Parathyroid adenoma (tissue), 2 donors: ENCODE data around the gene GNAS-AS1.

Experiments used
- H2AFZ ChIP-seq: fragments of 300-600 bp; sonication (generic); one replicate; pipeline ENCODE4 v1.7.0; 2017; ENCODE audit warnings: antibody characterized with exemption, mild to moderate bottlenecking
- H3K27ac ChIP-seq: fragments of 300-600 bp; sonication (generic); one replicate; pipeline ENCODE4 v1.7.0; 2017
- H3K27me3 ChIP-seq: fragments of 300-600 bp; sonication (generic); one replicate; pipeline ENCODE4 v1.7.0; 2017; ENCODE audit warnings: low read length; ENCODE audit not compliant: control insufficient read depth, insufficient read depth
- H3K36me3 ChIP-seq: fragments of 300-600 bp; sonication (generic); one replicate; pipeline ENCODE4 v1.7.0; 2017; ENCODE audit warnings: low read length; ENCODE audit not compliant: control insufficient read depth, insufficient read depth
- H3K4me1 ChIP-seq: fragments of 300-600 bp; sonication (generic); one replicate; pipeline ENCODE4 v1.7.0; 2017; ENCODE audit warnings: control low read depth
- H3K4me2 ChIP-seq: fragments of 300-600 bp; sonication (generic); one replicate; pipeline ENCODE4 v1.7.0; 2017; ENCODE audit warnings: low read length
- H3K4me3 ChIP-seq: fragments of 300-600 bp; sonication (generic); one replicate; pipeline ENCODE4 v1.7.0; 2017; ENCODE audit warnings: low read depth, low read length
- H3K79me2 ChIP-seq: fragments of 300-600 bp; sonication (generic); one replicate; pipeline ENCODE4 v1.7.0; 2017; ENCODE audit warnings: control low read depth
- H3K9ac ChIP-seq: fragments of 300-600 bp; sonication (generic); one replicate; pipeline ENCODE4 v1.7.0; 2017; ENCODE audit warnings: mild to moderate bottlenecking
- H3K9me3 ChIP-seq: fragments of 300-600 bp; sonication (generic); one replicate; pipeline ENCODE4 v1.7.0; 2017; ENCODE audit warnings: low read length; ENCODE audit not compliant: control insufficient read depth
- TF ChIP-seq, protein P1 (sequence below): fragments of 300-600 bp; sonication (generic); IDR thresholded peaks from one replicate; pipeline ENCODE4 v1.7.0; 2017; ENCODE audit warnings: antibody characterized with exemption, mild to moderate bottlenecking
- donor health status: primary hyperparathyroidism.

GNAS-AS1 gene

DNA sequence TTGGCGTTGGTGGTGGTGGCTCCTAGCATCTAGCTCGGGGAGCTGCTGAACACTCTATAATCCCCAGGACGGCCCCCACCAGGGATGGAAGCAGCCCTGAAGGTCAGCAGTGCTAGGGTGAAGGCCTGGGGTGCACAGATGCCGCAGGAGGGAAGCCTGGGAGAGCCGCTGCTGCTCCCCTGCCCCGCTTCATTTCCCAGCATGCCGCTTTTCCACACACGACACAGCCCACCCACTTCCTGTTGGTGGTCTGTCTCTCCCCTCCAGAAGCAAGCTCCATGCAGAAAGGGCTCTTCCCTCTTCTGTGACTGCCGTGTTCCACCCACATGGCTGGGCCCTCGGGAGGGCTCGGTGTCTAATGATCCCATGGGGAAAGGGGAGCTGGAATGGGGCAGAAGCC lies 35.3 kb downstream of the GNAS-AS1 start:
- Histone ChIP-seq H3K27ac (no peak overlapping the region), H3K9me3 (no peaks in the 10 kb centered on the region), H3K4me3 (no peak overlapping the region), H3K36me3 (no peaks in the 10 kb centered on the region), H2AFZ (no peak overlapping the region), H3K79me2 (no peaks in the 10 kb centered on the region), H3K27me3 (no peaks in the 10 kb centered on the region), H3K9ac (no peak overlapping the region), H3K4me1 (no peaks in the 10 kb centered on the region), H3K4me2 (no peak overlapping the region)
- TF ChIP-seq, protein P1, sequence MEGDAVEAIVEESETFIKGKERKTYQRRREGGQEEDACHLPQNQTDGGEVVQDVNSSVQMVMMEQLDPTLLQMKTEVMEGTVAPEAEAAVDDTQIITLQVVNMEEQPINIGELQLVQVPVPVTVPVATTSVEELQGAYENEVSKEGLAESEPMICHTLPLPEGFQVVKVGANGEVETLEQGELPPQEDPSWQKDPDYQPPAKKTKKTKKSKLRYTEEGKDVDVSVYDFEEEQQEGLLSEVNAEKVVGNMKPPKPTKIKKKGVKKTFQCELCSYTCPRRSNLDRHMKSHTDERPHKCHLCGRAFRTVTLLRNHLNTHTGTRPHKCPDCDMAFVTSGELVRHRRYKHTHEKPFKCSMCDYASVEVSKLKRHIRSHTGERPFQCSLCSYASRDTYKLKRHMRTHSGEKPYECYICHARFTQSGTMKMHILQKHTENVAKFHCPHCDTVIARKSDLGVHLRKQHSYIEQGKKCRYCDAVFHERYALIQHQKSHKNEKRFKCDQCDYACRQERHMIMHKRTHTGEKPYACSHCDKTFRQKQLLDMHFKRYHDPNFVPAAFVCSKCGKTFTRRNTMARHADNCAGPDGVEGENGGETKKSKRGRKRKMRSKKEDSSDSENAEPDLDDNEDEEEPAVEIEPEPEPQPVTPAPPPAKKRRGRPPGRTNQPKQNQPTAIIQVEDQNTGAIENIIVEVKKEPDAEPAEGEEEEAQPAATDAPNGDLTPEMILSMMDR, result no peak

DNA sequence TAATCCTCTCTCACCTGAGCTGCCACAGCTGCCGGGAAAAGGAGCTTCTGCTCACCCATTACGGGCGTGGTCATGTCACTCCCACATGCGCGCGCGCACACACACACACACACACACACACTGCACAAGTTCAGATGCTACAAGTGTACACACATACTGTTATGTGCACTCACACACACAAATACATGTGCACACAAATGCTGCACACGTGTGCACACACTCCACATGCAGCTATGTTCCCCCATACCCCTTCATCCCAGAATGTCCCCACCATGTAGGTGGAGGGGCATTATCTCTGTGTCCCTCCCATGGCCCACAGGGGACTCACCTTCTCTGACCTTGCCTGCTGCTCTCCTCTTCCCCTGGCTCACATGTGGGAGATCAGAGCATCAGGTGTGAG lies 37.3 kb downstream of the GNAS-AS1 start:
- Histone ChIP-seq H3K27ac (no peak overlapping the region), H3K79me2 (no peaks in the 10 kb centered on the region), H2AFZ (no peak overlapping the region), H3K4me2 (no peak overlapping the region), H3K4me3 (no peak overlapping the region), H3K27me3 (no peaks in the 10 kb centered on the region), H3K36me3 (no peaks in the 10 kb centered on the region), H3K9ac (no peak overlapping the region), H3K9me3 (no peaks in the 10 kb centered on the region), H3K4me1 (no peaks in the 10 kb centered on the region)
- TF ChIP-seq, protein P1, result no peak

DNA sequence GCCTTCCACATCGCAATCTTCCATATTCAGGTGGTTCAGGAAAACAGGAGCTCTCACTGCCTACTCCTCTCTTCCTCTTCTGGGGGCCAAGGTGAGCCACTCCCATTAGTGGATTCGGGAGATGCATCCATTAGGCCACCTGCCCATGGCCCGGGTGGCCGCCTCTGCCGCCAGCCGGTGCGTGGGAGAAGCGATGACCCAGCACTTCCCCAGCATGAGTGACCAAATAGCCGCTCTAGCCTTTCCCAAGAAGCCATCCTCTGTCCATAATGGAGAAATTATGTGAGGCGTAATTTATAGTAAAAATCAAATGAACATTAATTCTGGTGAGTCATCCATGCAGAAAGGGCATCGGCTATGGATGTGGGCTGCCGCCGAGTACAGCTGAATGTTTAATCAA lies 39.4 kb downstream of the GNAS-AS1 start:
- Histone ChIP-seq H3K27ac (no peak overlapping the region), H3K4me1 (no peaks in the 10 kb centered on the region), H3K79me2 (no peaks in the 10 kb centered on the region), H3K9ac (no peak overlapping the region), H2AFZ (no peak overlapping the region), H3K9me3 (no peaks in the 10 kb centered on the region), H3K36me3 (no peaks in the 10 kb centered on the region), H3K4me2 (no peak overlapping the region), H3K27me3 (no peaks in the 10 kb centered on the region), H3K4me3 (no peak overlapping the region)
- TF ChIP-seq, protein P1, result no peak

GRCh38 chr20:58810879-58811250 lies 39.8 kb downstream of the GNAS-AS1 start:
- H3K4me2 ChIP-seq, result no peak overlapping the region
- H3K4me3 ChIP-seq, result no peak overlapping the region
- H3K9ac ChIP-seq, result no peak overlapping the region
- TF ChIP-seq, protein P1, result no peak
- H3K27me3 ChIP-seq, result no peaks in the 10 kb centered on the region
- H3K9me3 ChIP-seq, result no peaks in the 10 kb centered on the region
- no peaks in the 10 kb centered on the region for H3K36me3 ChIP-seq
- H2AFZ ChIP-seq, result no peak overlapping the region
- H3K27ac ChIP-seq, result no peak overlapping the region
- H3K4me1 ChIP-seq, result no peaks in the 10 kb centered on the region
- no peaks in the 10 kb centered on the region for H3K79me2 ChIP-seq

DNA sequence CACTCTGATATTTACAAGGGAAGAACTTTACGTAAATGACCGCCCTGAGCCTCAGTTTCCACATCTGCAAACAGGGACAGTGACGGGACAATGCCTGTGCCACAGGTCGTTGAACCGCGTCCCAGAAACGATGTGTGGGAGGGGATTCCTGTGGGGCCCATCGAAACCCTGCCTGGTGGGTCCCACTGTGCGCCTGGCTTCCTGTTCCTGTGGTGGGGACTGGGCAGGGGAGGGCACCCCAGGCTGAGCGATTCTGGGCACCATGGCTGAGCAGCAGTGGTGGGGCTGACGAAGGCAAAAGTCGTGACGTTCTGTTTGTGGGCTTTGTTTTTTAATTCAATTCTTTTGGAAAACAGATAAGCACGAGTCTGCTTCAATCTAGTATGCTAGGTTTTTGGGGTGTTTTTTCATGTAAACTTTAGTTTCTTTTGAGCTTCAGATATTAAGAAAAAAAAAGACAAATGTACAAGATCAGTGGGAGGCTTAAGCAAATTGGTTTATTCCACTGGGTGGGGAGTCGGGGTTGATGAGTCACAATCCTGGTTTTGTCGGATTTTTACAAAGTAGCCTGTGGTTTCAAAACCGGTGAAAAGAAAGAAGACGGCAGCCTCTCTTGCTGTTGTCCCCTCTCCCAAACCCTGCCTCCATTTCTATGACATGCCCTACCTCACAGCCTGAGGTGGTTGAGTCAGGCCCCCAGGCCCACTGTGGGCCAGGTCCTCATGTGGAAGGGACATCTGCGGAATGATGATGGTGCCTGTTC lies 40.4 kb downstream of the GNAS-AS1 start:
- Histone ChIP-seq H3K4me1 (no peaks in the 10 kb centered on the region), H3K4me2 (no peak overlapping the region), H3K9me3 (no peaks in the 10 kb centered on the region), H3K36me3 (no peaks in the 10 kb centered on the region), H3K9ac (no peak overlapping the region), H3K4me3 (no peak overlapping the region), H3K79me2 (no peaks in the 10 kb centered on the region), H3K27ac (no peak overlapping the region), H2AFZ (no peak overlapping the region), H3K27me3 (no peaks in the 10 kb centered on the region)
- TF ChIP-seq, protein P1, result no peak
